GM18520 (cell line): ENCODE measurements around the gene ITGAL.
A peak's percentile ranks its signal among the peaks of the same experiment; 100 is the strongest.
"Not testable (repeated sequence)": the region's sequence is repeated elsewhere in the genome, so short reads cannot be mapped to it uniquely, and the experiment has no call there.

Experiments
- ATAC-seq: cut with Tn5 transposase; IDR thresholded peaks from one replicate; pipeline ENCODE4 v1.9.1; 2021; ENCODE audit not compliant: unreplicated experiment

ITGAL gene

GRCh38 chr16:30472328-30472942 is at the start of gene ITGAL:
Gene ITGAL (plus strand): TSS chr16:30472742. CDS start chr16:30472838, 96 bp downstream.
- peak; percentile 53 for ATAC-seq

- ATAC-seq: no peak
These were observed 44.5 kb upstream of the ITGAL start for GRCh38 chr16:30428055-30428454.

- no peak for ATAC-seq
These were observed 43.2 kb upstream of the ITGAL start for GRCh38 chr16:30429418-30429677.

GRCh38 chr16:30429678-30430427 is 42.7 kb upstream of the ITGAL start, which contains the start of gene DCTPP1:
Gene DCTPP1 (minus strand): TSS chr16:30430030. CDS start chr16:30429980, 50 bp downstream.
- peak; percentile 96 for ATAC-seq

GRCh38 chr16:30430428-30430970 is 42.0 kb upstream of the ITGAL start:
- no peak for ATAC-seq

GRCh38 chr16:30434852-30435251 is 37.7 kb upstream of the ITGAL start:
- no peak for ATAC-seq

- no peak for ATAC-seq
These were observed 35.0 kb upstream of the ITGAL start for GRCh38 chr16:30437511-30438046.

- ATAC-seq: no peak
These were observed 33.7 kb upstream of the ITGAL start for GRCh38 chr16:30438835-30439234.

GRCh38 chr16:30439720-30440348 is 32.7 kb upstream of the ITGAL start:
- no peak for ATAC-seq

GRCh38 chr16:30443631-30444030 is 28.9 kb upstream of the ITGAL start:
- ATAC-seq: no peak

- no peak for ATAC-seq
These were observed 28.1 kb upstream of the ITGAL start for GRCh38 chr16:30444231-30445148.

GRCh38 chr16:30445149-30445407 is 27.5 kb upstream of the ITGAL start:
- peak; percentile 10 for ATAC-seq

- ATAC-seq: peak; percentile 77
These were observed 26.9 kb upstream of the ITGAL start, which contains the start of gene SEPHS2 for GRCh38 chr16:30445408-30446202. Gene SEPHS2 (minus strand): TSS chr16:30445874. CDS start chr16:30445727, 147 bp downstream.

- no peak for ATAC-seq
These were observed 26.3 kb upstream of the ITGAL start for GRCh38 chr16:30446203-30446595.

GRCh38 chr16:30447512-30448226 is 24.9 kb upstream of the ITGAL start:
- ATAC-seq: no peak

GRCh38 chr16:30449116-30449435 is 23.5 kb upstream of the ITGAL start:
- ATAC-seq: no peak

GRCh38 chr16:30452709-30453580 is 19.6 kb upstream of the ITGAL start:
- ATAC-seq: not testable (repeated sequence)

- no peak for ATAC-seq
These were observed 16.2 kb upstream of the ITGAL start for GRCh38 chr16:30456302-30456701.

GRCh38 chr16:30457256-30457655 is 15.3 kb upstream of the ITGAL start:
- ATAC-seq: no peak
